Prostate gland (tissue), 2 donors: ENCODE measurements around the gene SLC1A2.

ENCODE experiments used
- POLR2A ChIP-seq: fragments of 450-650 bp; IDR thresholded peaks from one replicate; pipeline ENCODE4 v1.6.1; 2016; ENCODE audit warnings: antibody characterized with exemption, mild to moderate bottlenecking
- TF ChIP-seq, protein P1 (sequence below), 4 experiments: fragments of 200-600 bp in 2 of 4; fragments of 450-650 bp in 2 of 4; sonication (generic) in 2 of 4; IDR thresholded peaks; 1 replicate in 3 of 4; 2 replicates in 1 of 4; pipeline ENCODE4 v1.5.1; 2016 to 2019; ENCODE audit warnings: antibody characterized with exemption in 4 of 4, mild to moderate bottlenecking in 2 of 4, moderate library complexity in 2 of 4

DNA sequence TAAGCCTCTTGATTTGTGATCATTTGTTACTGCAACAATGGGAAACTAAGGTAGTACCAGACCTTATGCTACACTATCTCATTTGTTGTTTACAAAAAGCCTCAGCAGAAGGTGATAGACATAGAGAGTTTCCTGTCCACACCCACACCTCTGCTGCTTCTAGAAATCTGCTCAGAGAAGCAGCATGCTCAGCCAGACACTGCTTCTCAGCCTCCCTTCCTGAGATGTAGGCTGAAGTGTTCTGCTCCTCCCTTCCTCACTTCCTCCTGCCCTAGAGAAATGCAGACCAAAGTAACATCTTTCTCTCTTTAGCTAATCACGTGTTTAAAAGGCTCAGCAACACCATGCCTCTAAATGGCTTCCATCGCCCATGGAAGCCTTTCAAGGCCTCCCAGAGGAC is 88.4 kb downstream of the SLC1A2 start:
- TF ChIP-seq, protein P1, sequence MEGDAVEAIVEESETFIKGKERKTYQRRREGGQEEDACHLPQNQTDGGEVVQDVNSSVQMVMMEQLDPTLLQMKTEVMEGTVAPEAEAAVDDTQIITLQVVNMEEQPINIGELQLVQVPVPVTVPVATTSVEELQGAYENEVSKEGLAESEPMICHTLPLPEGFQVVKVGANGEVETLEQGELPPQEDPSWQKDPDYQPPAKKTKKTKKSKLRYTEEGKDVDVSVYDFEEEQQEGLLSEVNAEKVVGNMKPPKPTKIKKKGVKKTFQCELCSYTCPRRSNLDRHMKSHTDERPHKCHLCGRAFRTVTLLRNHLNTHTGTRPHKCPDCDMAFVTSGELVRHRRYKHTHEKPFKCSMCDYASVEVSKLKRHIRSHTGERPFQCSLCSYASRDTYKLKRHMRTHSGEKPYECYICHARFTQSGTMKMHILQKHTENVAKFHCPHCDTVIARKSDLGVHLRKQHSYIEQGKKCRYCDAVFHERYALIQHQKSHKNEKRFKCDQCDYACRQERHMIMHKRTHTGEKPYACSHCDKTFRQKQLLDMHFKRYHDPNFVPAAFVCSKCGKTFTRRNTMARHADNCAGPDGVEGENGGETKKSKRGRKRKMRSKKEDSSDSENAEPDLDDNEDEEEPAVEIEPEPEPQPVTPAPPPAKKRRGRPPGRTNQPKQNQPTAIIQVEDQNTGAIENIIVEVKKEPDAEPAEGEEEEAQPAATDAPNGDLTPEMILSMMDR (IDR thresholded peaks at IDR 0.05): no peak
- no peak for TF ChIP-seq POLR2A
